HAP-1 (cell line): ENCODE results near the gene TEF.

Experiments used
- DNase-seq, 2 experiments: peaks; one replicate each; pipeline ENCODE4 v3.0.0-alpha.2; 2016 to 2020; ENCODE audit warnings: low spot score in 2 of 2
- H3K27me3 ChIP-seq: fragments of 250-450 bp; sonication (Bioruptor Pico); 2 replicates; pipeline ENCODE4 v1.5.1; 2020; ENCODE audit warnings: low read depth, mild to moderate bottlenecking, moderate library complexity
- H3K36me3 ChIP-seq: fragments of 250-450 bp; sonication (Bioruptor Pico); replicated peaks from 2 replicates; pipeline ENCODE4 v1.5.1; 2020; ENCODE audit warnings: mild to moderate bottlenecking
- H3K4me1 ChIP-seq: fragments of 250-450 bp; sonication (Bioruptor Pico); 2 replicates; pipeline ENCODE4 v1.5.1; 2020; ENCODE audit warnings: mild to moderate bottlenecking
- H3K4me3 ChIP-seq: fragments of 250-450 bp; sonication (Bioruptor Pico); 2 replicates; pipeline ENCODE4 v1.5.1; 2020; ENCODE audit warnings: mild to moderate bottlenecking, moderate library complexity
- H3K9me3 ChIP-seq: fragments of 250-450 bp; sonication (Bioruptor Pico); 2 replicates; pipeline ENCODE4 v1.5.1; 2020; ENCODE audit warnings: mild to moderate bottlenecking, moderate library complexity
- in situ Hi-C: fragments of 300-500 bp; cut with MboI; formaldehyde crosslinking; loops from 3 replicates; pipeline ENCODE4 v1.14.3; 2020; ENCODE audit warnings: low sequenced_read_pairs, inconsistent platforms, mixed read lengths

Gene TEF

DNA sequence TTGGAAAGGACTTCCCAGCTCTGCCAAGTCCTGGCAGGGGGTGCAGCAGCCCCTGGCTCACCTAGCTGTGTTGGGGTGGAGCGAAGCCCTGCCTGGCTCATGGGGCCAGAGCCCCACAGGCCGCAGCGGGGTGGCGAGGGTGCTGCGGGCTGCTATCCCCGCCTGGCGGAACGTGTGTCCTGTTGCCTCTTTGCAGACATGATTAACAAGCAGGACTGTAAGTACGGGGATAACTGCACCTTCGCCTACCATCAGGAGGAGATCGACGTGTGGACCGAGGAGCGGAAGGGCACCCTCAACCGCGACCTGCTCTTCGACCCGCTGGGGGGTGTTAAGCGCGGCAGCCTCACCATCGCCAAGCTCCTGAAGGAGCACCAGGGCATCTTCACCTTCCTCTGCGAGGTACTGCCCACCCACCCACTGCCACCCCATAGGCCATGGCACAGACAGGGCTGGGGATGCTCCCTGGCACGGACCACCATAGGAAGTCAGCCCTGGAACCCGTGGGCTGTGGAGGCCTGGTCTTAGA, 35.9 kb upstream of the TEF start:
- H3K27me3 ChIP-seq, result no peaks in the 10 kb centered on the region
- in situ Hi-C loops, result no loop called here
- no peaks in the 10 kb centered on the region for H3K4me1 ChIP-seq
- peaks cover 72% of the 10 kb centered on the region for H3K36me3 ChIP-seq
- no peak overlapping the region for H3K4me3 ChIP-seq
- H3K9me3 ChIP-seq, result no peaks in the 10 kb centered on the region
- DNase-seq, result no peak

DNA sequence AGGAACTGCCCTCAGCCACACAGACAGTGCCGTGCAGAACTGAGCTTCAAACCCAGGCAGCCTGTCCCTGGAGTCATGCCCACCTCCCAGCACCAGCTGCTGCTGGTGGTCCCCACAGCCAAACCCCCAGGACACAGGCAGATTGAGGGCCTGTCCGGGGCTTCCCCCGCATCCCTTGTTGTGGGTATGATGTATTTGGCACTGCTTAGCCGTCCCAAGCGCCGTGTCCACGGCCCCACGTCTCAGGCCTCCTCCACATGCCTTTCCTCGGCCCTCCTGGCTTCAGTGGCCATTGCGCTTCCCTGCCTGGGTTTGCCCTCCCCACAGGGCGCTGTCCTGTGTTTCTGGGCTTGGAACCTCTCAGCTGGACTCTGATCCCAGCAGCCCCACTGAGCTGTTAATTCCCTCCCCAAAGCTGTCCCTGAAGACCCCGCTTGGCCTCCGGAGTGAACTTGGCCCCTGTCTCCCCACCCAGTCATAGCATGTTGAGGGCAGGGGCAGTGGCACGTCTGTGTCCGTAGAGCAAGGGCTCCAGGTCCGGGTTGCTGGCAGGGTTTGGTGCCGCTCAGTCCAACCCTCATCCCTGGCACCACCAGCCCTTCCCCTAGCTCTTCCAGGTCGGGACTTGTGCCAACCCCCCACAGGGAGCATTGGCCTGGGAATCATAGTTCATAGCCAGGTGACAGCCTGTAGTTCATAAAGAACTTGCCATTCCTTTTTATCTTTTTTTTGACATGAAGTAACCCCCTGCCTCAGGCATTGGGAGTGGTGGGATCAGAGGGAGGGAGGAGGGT, 34.5 kb upstream of the TEF start:
- in situ Hi-C loops, result no loop called here
- H3K27me3 ChIP-seq, result no peaks in the 10 kb centered on the region
- peaks cover 78% of the 10 kb centered on the region for H3K36me3 ChIP-seq
- H3K4me3 ChIP-seq, result no peak overlapping the region
- no peak for DNase-seq
- no peaks in the 10 kb centered on the region for H3K4me1 ChIP-seq
- H3K9me3 ChIP-seq, result no peaks in the 10 kb centered on the region

DNA sequence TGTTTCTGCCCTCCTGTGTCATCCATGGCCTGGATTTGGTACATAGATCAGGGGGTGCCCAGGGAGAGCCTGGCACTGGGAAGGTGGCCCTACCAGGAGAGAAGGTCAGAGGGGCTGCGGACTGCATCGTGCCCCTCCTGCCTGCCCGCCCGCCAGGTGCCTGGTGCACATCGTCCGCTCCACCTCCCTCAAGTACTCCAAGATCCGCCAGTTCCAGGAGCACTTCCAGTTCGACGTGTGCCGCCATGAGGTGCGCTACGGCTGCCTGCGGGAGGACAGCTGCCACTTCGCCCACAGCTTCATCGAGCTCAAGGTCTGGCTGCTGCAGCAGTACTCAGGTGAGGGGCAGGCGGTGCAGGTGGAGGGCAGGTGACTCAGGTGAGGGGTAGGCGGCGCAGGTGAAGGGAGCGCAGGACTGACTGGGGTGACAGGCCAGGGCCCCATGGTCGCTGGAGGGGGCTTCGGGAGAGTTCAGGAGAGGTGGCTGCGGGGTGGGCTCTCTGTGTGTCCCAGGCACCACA, 32.7 kb upstream of the TEF start:
- no peak for DNase-seq
- H3K4me3 ChIP-seq, result no peak overlapping the region
- no peaks in the 10 kb centered on the region for H3K4me1 ChIP-seq
- H3K9me3 ChIP-seq, result no peaks in the 10 kb centered on the region
- no peaks in the 10 kb centered on the region for H3K27me3 ChIP-seq
- H3K36me3 ChIP-seq, result peaks cover 75% of the 10 kb centered on the region
- in situ Hi-C loops, result no loop called here

- Histone ChIP-seq H3K4me1 (no peaks in the 10 kb centered on the region), H3K27me3 (no peaks in the 10 kb centered on the region), H3K4me3 (no peak overlapping the region), H3K36me3 (peaks cover 72% of the 10 kb centered on the region), H3K9me3 (no peaks in the 10 kb centered on the region)
- DNase-seq, result no peak
- in situ Hi-C loops, result no loop called here
These were observed 31.7 kb upstream of the TEF start for GRCh38 chr22:41350087-41350486.

GRCh38 chr22:41351011-41351410, 30.7 kb upstream of the TEF start:
- Histone ChIP-seq H3K36me3 (peaks cover 75% of the 10 kb centered on the region), H3K9me3 (no peaks in the 10 kb centered on the region)
- in situ Hi-C loops, result no loop called here

GRCh38 chr22:41352058-41352457, 29.7 kb upstream of the TEF start:
- in situ Hi-C loops, result no loop called here
- Histone ChIP-seq H3K27me3 (no peaks in the 10 kb centered on the region), H3K36me3 (peaks cover 77% of the 10 kb centered on the region), H3K4me3 (no peak overlapping the region), H3K9me3 (no peaks in the 10 kb centered on the region), H3K4me1 (no peaks in the 10 kb centered on the region)
- no peak for DNase-seq

More at GRCh38 chr22:41351011-41351410, 30.7 kb upstream of the TEF start:
- DNase-seq, result no peak
- H3K4me3 ChIP-seq, result no peak overlapping the region
- H3K4me1 ChIP-seq, result no peaks in the 10 kb centered on the region
- no peaks in the 10 kb centered on the region for H3K27me3 ChIP-seq

GRCh38 chr22:41353862-41354575, 27.7 kb upstream of the TEF start:
- no peaks in the 10 kb centered on the region for H3K4me1 ChIP-seq
- H3K9me3 ChIP-seq, result no peaks in the 10 kb centered on the region
- no peak overlapping the region for H3K4me3 ChIP-seq
- no peak for DNase-seq
- no peaks in the 10 kb centered on the region for H3K27me3 ChIP-seq
- H3K36me3 ChIP-seq, result peaks cover 60% of the 10 kb centered on the region
- in situ Hi-C loops, result no loop called here

GRCh38 chr22:41354979-41355378, 26.8 kb upstream of the TEF start:
- Histone ChIP-seq H3K4me3 (no peak overlapping the region), H3K27me3 (no peaks in the 10 kb centered on the region), H3K4me1 (no peaks in the 10 kb centered on the region), H3K9me3 (no peaks in the 10 kb centered on the region), H3K36me3 (peaks cover 52% of the 10 kb centered on the region)
- in situ Hi-C loops, result no loop called here
- no peak for DNase-seq

GRCh38 chr22:41355895-41356294, 25.8 kb upstream of the TEF start:
- Histone ChIP-seq H3K9me3 (no peaks in the 10 kb centered on the region), H3K4me1 (no peaks in the 10 kb centered on the region), H3K27me3 (no peaks in the 10 kb centered on the region), H3K36me3 (peaks cover 43% of the 10 kb centered on the region), H3K4me3 (no peak overlapping the region)
- no peak for DNase-seq
- in situ Hi-C loops, result no loop called here

GRCh38 chr22:41356430-41357028, 25.2 kb upstream of the TEF start:
- no peaks in the 10 kb centered on the region for H3K27me3 ChIP-seq
- in situ Hi-C loops, result no loop called here
- no peak for DNase-seq
- peaks cover 39% of the 10 kb centered on the region for H3K36me3 ChIP-seq
- H3K4me3 ChIP-seq, result no peak overlapping the region
- H3K4me1 ChIP-seq, result no peaks in the 10 kb centered on the region
- no peaks in the 10 kb centered on the region for H3K9me3 ChIP-seq

DNA sequence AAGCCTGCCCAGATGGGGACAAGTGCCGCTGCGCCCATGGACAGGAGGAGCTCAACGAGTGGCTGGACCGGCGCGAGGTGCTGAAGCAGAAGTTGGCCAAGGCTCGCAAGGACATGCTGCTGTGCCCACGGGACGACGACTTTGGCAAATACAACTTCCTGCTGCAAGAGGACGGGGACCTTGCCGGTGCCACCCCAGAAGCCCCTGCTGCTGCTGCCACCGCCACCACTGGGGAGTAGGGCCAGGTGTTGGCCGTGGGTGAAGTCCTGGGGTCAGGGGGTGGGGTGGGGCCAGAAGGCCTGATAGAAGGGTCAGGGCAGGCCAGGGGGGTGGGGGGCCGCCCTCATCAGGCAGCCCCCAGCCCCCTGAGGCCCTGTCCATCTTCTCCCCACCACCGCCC, 24.6 kb upstream of the TEF start:
- Histone ChIP-seq H3K4me1 (no peaks in the 10 kb centered on the region), H3K36me3 (peaks cover 34% of the 10 kb centered on the region), H3K27me3 (no peaks in the 10 kb centered on the region), H3K4me3 (no peak overlapping the region), H3K9me3 (no peaks in the 10 kb centered on the region)
- no peak for DNase-seq
- in situ Hi-C loops, result no loop called here

DNA sequence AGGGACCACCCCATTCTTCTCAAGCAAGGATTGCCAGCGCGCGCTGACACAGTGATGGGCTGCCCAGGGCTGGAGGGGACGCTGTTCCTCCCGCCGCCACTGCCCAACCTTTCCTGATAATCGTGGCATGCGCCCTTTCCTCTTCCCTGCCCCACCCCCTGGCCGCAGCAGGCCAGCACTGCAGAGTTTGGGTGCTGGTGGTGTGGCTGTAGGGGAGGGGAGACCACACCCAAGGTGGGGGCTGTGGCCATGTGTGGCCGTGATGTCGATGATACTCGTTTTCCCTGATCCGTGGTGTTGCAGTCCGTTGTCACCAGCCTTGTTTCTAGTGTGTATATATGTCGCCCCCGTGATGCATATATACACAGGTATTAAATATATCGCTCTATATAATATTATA, 22.8 kb upstream of the TEF start:
- DNase-seq, result no peak
- Histone ChIP-seq H3K4me3 (no peak overlapping the region), H3K27me3 (no peaks in the 10 kb centered on the region), H3K4me1 (no peaks in the 10 kb centered on the region), H3K9me3 (no peaks in the 10 kb centered on the region), H3K36me3 (peaks cover 21% of the 10 kb centered on the region)
- in situ Hi-C loops, result no loop called here

- H3K4me3 ChIP-seq, result no peak overlapping the region
- in situ Hi-C loops, result no loop called here
These were observed 22.4 kb upstream of the TEF start for GRCh38 chr22:41359376-41359775.

GRCh38 chr22:41360126-41360525, 21.6 kb upstream of the TEF start:
- DNase-seq, result no peak
- H3K4me3 ChIP-seq, result no peak overlapping the region
- no peaks in the 10 kb centered on the region for H3K27me3 ChIP-seq
- peaks cover 18% of the 10 kb centered on the region for H3K36me3 ChIP-seq
- no peaks in the 10 kb centered on the region for H3K9me3 ChIP-seq
- in situ Hi-C loops, result no loop called here
- H3K4me1 ChIP-seq, result no peaks in the 10 kb centered on the region

More at GRCh38 chr22:41359376-41359775, 22.4 kb upstream of the TEF start:
- Histone ChIP-seq H3K27me3 (no peaks in the 10 kb centered on the region), H3K9me3 (no peaks in the 10 kb centered on the region), H3K4me1 (no peaks in the 10 kb centered on the region), H3K36me3 (peaks cover 21% of the 10 kb centered on the region)
- DNase-seq, result no peak
